Measurements from ENCODE around the gene RETREG1.
A peak's percentile ranks its signal among the peaks of the same experiment; 100 is the strongest.

The RETREG1 gene

GRCh38 chr5:16521521-16522483, 95.0 kb downstream of the RETREG1 start:
- no peak for DNase-seq

GRCh38 chr5:16520841-16521240, 96.0 kb downstream of the RETREG1 start:
- DNase-seq = no peak

GRCh38 chr5:16519435-16519834, 97.4 kb downstream of the RETREG1 start:
- DNase-seq = no peak

- DNase-seq = no peak
Observed at GRCh38 chr5:16518606-16519005, 98.2 kb downstream of the RETREG1 start.

- DNase-seq = no peak
Observed at GRCh38 chr5:16515532-16515931, 101.3 kb downstream of the RETREG1 start.

- DNase-seq = no peak
Observed at GRCh38 chr5:16510098-16510497, 106.7 kb downstream of the RETREG1 start.

- DNase-seq = no peak
Observed at GRCh38 chr5:16508730-16509531, 107.9 kb downstream of the RETREG1 start.

GRCh38 chr5:16507716-16508115, 109.1 kb downstream of the RETREG1 start:
- DNase-seq = no peak

- DNase-seq = no peak
Observed at GRCh38 chr5:16505904-16506303, 110.9 kb downstream of the RETREG1 start.

GRCh38 chr5:16505140-16505891, 111.5 kb downstream of the RETREG1 start:
- no peak for DNase-seq

- no peak for DNase-seq
Observed at GRCh38 chr5:16504571-16504970, 112.2 kb downstream of the RETREG1 start.

GRCh38 chr5:16502866-16503265, 113.9 kb downstream of the RETREG1 start:
- DNase-seq = no peak

- no peak for DNase-seq
Observed at GRCh38 chr5:16500024-16500423, 116.8 kb downstream of the RETREG1 start.

GRCh38 chr5:16497546-16497945, 119.3 kb downstream of the RETREG1 start:
- DNase-seq = no peak

GRCh38 chr5:16493261-16493660, 123.5 kb downstream of the RETREG1 start:
- no peak for DNase-seq

GRCh38 chr5:16492398-16493140, 124.2 kb downstream of the RETREG1 start:
- no peak for DNase-seq

GRCh38 chr5:16490911-16491310, 125.9 kb downstream of the RETREG1 start:
- no peak for DNase-seq

- DNase-seq = peak in 1 of 2 donors; percentile 23
Observed at GRCh38 chr5:16489322-16489791, 127.4 kb downstream of the RETREG1 start.

GRCh38 chr5:16487456-16487855, 129.3 kb downstream of the RETREG1 start:
- DNase-seq = no peak

GRCh38 chr5:16486711-16487111, 130.1 kb downstream of the RETREG1 start:
- no peak for DNase-seq

- no peak for DNase-seq
Observed at GRCh38 chr5:16485656-16486055, 131.1 kb downstream of the RETREG1 start.

- DNase-seq = no peak
Observed at GRCh38 chr5:16484081-16484480, 132.7 kb downstream of the RETREG1 start.

Measured in bone marrow (tissue), 2 donors.